GM12878 (cell line): Measurements from ENCODE around the gene ITPKB. TPM values are rescaled to one million over a fixed set of nuclear protein-coding genes. Genes with fewer than 3 reads are reported as not detected.
A peak's percentile ranks its signal among the peaks of the same experiment; 100 is the strongest.

ENCODE experiments used
- ATAC-seq: fragments of 200-7000 bp; cut with Tn5 transposase; 3 replicates; pipeline ENCODE4 v1.9.1; 2020; ENCODE audit warnings: mild to moderate bottlenecking, moderate library complexity
- BruUV-seq: library from RNA; stranded (reverse); fragments of 400-500 nt; replicated peaks from 2 replicates; lab custom pipeline; 2021; lab: Mats Ljungman, UMichigan
- CTCF ChIA-PET: fragments of 300-600 bp; sonication (Branson Sonifier 250); formaldehyde crosslinking; extraction: SDS; loops from one replicate; lab custom pipeline; 2021; ENCODE audit warnings: inconsistent platforms; lab: Yijun Ruan, JAX
- POLR2A ChIA-PET: fragments of 350-600 bp; formaldehyde crosslinking; extraction: SDS; loops from one replicate; lab custom pipeline; 2021; ENCODE audit warnings: inconsistent platforms; lab: Charles Lee
- RAD21 ChIA-PET: fragments of 300-600 bp; sonication (Branson Sonifier 250); formaldehyde crosslinking; loops from one replicate; lab custom pipeline; 2023; ENCODE audit warnings: antibody characterized with exemption; ENCODE audit not compliant: unreplicated experiment; lab: Charles Lee
- SMC1A ChIA-PET: fragments of 300-600 bp; sonication (Branson Sonifier 250); formaldehyde crosslinking; loops from one replicate; lab custom pipeline; 2023; ENCODE audit not compliant: unreplicated experiment, uncharacterized antibody; lab: Charles Lee
- DNase-seq: peaks from one replicate; pipeline ENCODE4 v3.0.0-alpha.2; 2011; ENCODE audit warnings: low read depth, low spot score
- FAIRE-seq: peaks from 3 replicates; lab custom pipeline; 2011; peaks lifted over from hg19 to GRCh38; lab: Jason Lieb, UNC
- H2AFZ ChIP-seq: 2 replicates; pipeline ENCODE4 v1.6.0; 2011; ENCODE audit warnings: low read depth, low read length, control low read depth; ENCODE audit not compliant: control insufficient read depth
- H3K27ac ChIP-seq: 2 replicates; pipeline ENCODE4 v1.5.1; 2011; ENCODE audit warnings: control low read depth; ENCODE audit not compliant: control insufficient read depth, insufficient read depth
- H3K27me3 ChIP-seq, 2 experiments: replicated peaks in 1 of 2; 2 replicates each; pipeline versions ENCODE4 v1.6.0 to v1.6.1; 2011; ENCODE audit warnings: low read length in 1 of 2; ENCODE audit not compliant: control insufficient read depth in 2 of 2, insufficient read depth in 2 of 2
- H3K36me3 ChIP-seq, 2 experiments: 2 replicates each; pipeline ENCODE4 v1.5.1; 2011; ENCODE audit warnings: low read length in 1 of 2; ENCODE audit not compliant: control insufficient read depth in 2 of 2, insufficient read depth in 2 of 2
- H3K4me1 ChIP-seq: 2 replicates; pipeline ENCODE4 v1.6.1; 2011; ENCODE audit warnings: mild to moderate bottlenecking, low read length, moderate library complexity, mixed read lengths; ENCODE audit not compliant: control insufficient read depth, insufficient read depth
- H3K4me2 ChIP-seq: 2 replicates; pipeline ENCODE4 v1.6.0; 2011; ENCODE audit warnings: control low read depth; ENCODE audit not compliant: control insufficient read depth, insufficient read depth
- H3K4me3 ChIP-seq: fragments of 200-600 bp; sonication (generic); 2 replicates; pipeline ENCODE4 v1.5.1; 2016
- H3K79me2 ChIP-seq: 2 replicates; pipeline ENCODE4 v1.6.0; 2011; ENCODE audit warnings: low read length; ENCODE audit not compliant: control insufficient read depth, insufficient read depth
- H3K9ac ChIP-seq: 2 replicates; pipeline ENCODE4 v1.8.0; 2011; ENCODE audit warnings: low read length, control low read depth, mixed read lengths; ENCODE audit not compliant: control insufficient read depth, insufficient read depth
- H3K9me3 ChIP-seq: replicated peaks from 3 replicates; pipeline ENCODE4 v1.5.1; 2011; ENCODE audit warnings: mild to moderate bottlenecking, low read length; ENCODE audit not compliant: control insufficient read depth, insufficient read depth
- H4K20me1 ChIP-seq: 2 replicates; pipeline ENCODE4 v1.6.0; 2011; ENCODE audit not compliant: control insufficient read depth, insufficient read depth
- IKZF1 ChIP-seq: fragments of 450-650 bp; conservative IDR thresholded peaks from 2 replicates; pipeline ENCODE4 v1.6.1; 2017; ENCODE audit warnings: antibody characterized with exemption, mild to moderate bottlenecking
- TCF12 ChIP-seq: IDR thresholded peaks from 2 replicates; pipeline ENCODE4 v1.6.1; 2011; ENCODE audit warnings: low read depth, mild to moderate bottlenecking, low read length
- YY1 ChIP-seq: IDR thresholded peaks from 2 replicates; pipeline ENCODE4 v1.6.1; 2011; ENCODE audit warnings: low read depth, mild to moderate bottlenecking, low read length
- WGBS: methylation state at CpG from one replicate; pipeline ENCODE4 v1.1.6; 2016; ENCODE audit warnings: low lambda C conversion rate; ENCODE audit not compliant: insufficient replicate concordance, insufficient coverage; ENCODE audit errors: missing lambda C conversion rate; 5-methylcytosine and 5-hydroxymethylcytosine counted together
- in situ Hi-C: fragments of 300-500 bp; cut with MboI; formaldehyde crosslinking; loops from 9 replicates; pipeline ENCODE4 v1.14.3; 2018; ENCODE audit warnings: mixed read lengths
- intact Hi-C: fragments of 100-400 bp; cut with micrococcal nuclease; formaldehyde crosslinking; loops from one replicate; pipeline ENCODE4 v1.14.2; 2022; ENCODE audit not compliant: unreplicated experiment
- polyA plus RNA-seq, 11 experiments: library from polyadenylated mRNA; depleted of rRNA in 4 of 11; unstranded in 6 of 11; stranded (reverse) in 5 of 11; fragments of >200 nt; fragmentation: Nextera tagmentation in 4 of 11; fragmentation: Illumina TruSeq in 1 of 11; extraction: Ambion mirVana in 4 of 11; extraction: Trizol in 1 of 11; gene quantifications; 1 replicate in 1 of 11; 2 replicates in 10 of 11; pipeline versions ENCODE4 v1.2.1 to v1.2.3, GENCODE V29; 2011 to 2016; ENCODE audit warnings: inconsistent platforms in 2 of 11, missing spikeins in 2 of 11, low read depth in 1 of 11
- total RNA-seq, 4 experiments: library from RNA; depleted of rRNA in 3 of 4; stranded (reverse); fragments of >200 nt in 3 of 4; fragmentation: Illumina TruSeq in 1 of 4; extraction: Trizol in 1 of 4; gene quantifications; 2 replicates each; pipeline versions ENCODE4 v1.2.1 to v1.2.3, GENCODE V29; 2013 to 2021

Gene ITPKB
- total and polyA plus RNA-seq, 10 of the 15 experiments (the other 5 are each of a cell fraction or from before 2014, with no cell fraction given): 1.3 to 38.7 (median 12.9) TPM

DNA sequence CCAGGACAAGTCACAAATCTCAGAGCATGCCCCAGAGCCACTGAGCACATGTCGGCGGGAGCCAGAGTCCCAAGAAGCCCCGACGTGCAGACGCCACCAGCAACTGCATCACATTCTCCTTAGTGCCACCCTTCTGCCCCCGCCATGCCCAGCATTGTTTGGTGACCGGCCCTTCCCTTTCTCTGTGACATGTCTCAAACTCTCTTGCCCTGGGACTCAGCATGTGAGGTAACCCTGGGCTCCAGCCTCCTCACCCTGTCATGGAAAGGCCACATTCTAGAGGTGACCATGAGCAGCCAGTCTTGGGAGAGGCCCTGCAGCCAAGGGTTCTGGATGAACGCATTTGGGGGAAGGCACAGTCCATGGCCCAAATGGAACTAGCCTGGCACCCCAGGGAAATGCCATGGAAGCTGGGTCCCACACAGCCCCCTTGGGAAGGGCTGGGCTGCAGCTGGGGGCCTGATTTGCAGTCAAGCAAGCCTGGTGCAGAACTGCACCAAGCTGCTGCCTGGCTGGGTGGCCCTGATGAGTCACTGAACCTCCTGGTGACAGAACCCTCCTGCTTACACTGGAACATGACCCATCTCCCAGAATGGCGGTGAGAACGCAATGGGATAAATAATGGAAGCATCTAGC, 94.4 kb downstream of the ITPKB start:
- intact Hi-C loops (loop anchor here (1.0 kb wide), 1 partner anchor 18 kb away; no protein-coding TSS in a partner anchor), in situ Hi-C loops (no loop called here)
- no peaks in the 10 kb centered on the region for H3K9me3 ChIP-seq
- H2AFZ ChIP-seq: 0 out of 2 replicates have a peak overlapping the region, but pooled peaks have one; percentile 20
- ChIA-PET CTCF (interaction anchor here (0.8 to 4.1 kb wide), 15 partner anchors 8 to 183 kb away, joined by 3 to 27 read pairs (median 6); partner anchors contain the start of gene ITPKB), SMC1A (interaction anchor here (0.8 to 4.0 kb wide), 8 partner anchors 9 to 128 kb away, joined by 3 to 18 read pairs (median 6); no protein-coding TSS in a partner anchor), POLR2A (interaction anchor here (0.8 to 2.7 kb wide), 7 partner anchors 9 to 58 kb away, joined by 3 to 14 read pairs (median 5); no protein-coding TSS in a partner anchor)
- no peak for DNase-seq
- BruUV-seq: no TSS peak
- peak overlapping the region; percentile 72 for H3K4me2 ChIP-seq
- peak overlapping the region; percentile 39; the same call in 1 of the 2 replicates for H3K27ac ChIP-seq
- H3K4me1 ChIP-seq: peaks cover 27% of the 10 kb centered on the region
- H3K9ac ChIP-seq: no peak overlapping the region
- H3K79me2 ChIP-seq: no peaks in the 10 kb centered on the region; the same call in 1 of the 2 replicates
- H3K27me3 ChIP-seq: no peaks in the 10 kb centered on the region
- H4K20me1 ChIP-seq: no peaks in the 10 kb centered on the region
- WGBS: 60% methylated on average over 10 of the region's 10 CpGs
- no peak for FAIRE-seq
- no peak; the same call in 1 of the 3 replicates for ATAC-seq
- 0 out of 2 replicates have a peak overlapping the region, but pooled peaks have one; percentile 37 for H3K4me3 ChIP-seq
- no peak for TF ChIP-seq TCF12
- TF ChIP-seq YY1: 0 out of 2 replicates have a peak, but pooled peaks have one; percentile 2
- TF ChIP-seq IKZF1: 0 out of 2 replicates have a peak, but pooled peaks have one; percentile 21
- TF ChIP-seq, all 136 proteins: peak for 2
- peaks cover 12 to 32% of the 10 kb centered on the region in 2 experiments; a peak in 3 of 4 replicates for H3K36me3 ChIP-seq
- RAD21 ChIA-PET: interaction anchor here (0.7 to 3.5 kb wide), 16 partner anchors 9 to 295 kb away, joined by 3 to 26 read pairs (median 8); partner anchors contain the start of genes COQ8A and ITPKB
